Ovary (tissue), 3 donors: ENCODE results near the gene METTL13.

ENCODE experiments used
- EP300 ChIP-seq: sonication (generic); formaldehyde crosslinking; IDR thresholded peaks from one replicate; pipeline ENCODE4 v1.6.1; 2017; ENCODE audit warnings: antibody characterized with exemption
- POLR2A ChIP-seq: fragments of 450-650 bp; IDR thresholded peaks from one replicate; pipeline ENCODE4 v1.6.1; 2017; ENCODE audit warnings: antibody characterized with exemption, mild to moderate bottlenecking, moderate library complexity
- TF ChIP-seq, protein P1 (sequence below), 3 donors: fragments of 450-650 bp in 2 of 3; fragments of 200-600 bp in 1 of 3; IDR thresholded peaks; one replicate each; pipeline versions ENCODE4 v1.5.1 to v1.8.0; 2016 to 2022; ENCODE audit warnings: antibody characterized with exemption in 3 of 3, mild to moderate bottlenecking in 1 of 3
- donor health status: DM: no; HTN: no; CAD: no.

DNA sequence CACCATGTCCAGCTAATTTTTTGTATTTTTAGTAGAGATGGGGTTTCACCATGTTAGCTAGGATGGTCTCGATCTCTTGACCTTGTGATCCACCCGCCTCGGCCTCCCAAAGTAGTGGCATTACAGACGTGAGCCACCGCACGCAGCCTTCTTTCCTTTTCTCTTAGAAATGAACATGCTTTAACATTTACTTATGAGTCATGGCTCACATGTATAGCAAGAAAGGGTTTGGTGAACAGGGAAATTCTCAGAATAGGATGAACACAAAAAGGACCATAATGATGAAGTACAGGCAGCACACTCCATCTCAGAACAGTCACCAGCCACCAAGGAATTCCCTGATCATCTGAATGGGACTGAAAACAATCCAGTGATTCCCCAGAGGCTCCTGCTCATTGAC is 30.2 kb upstream of the METTL13 start:
- TF ChIP-seq EP300 (no peak), POLR2A (no peak)
- TF ChIP-seq, protein P1, sequence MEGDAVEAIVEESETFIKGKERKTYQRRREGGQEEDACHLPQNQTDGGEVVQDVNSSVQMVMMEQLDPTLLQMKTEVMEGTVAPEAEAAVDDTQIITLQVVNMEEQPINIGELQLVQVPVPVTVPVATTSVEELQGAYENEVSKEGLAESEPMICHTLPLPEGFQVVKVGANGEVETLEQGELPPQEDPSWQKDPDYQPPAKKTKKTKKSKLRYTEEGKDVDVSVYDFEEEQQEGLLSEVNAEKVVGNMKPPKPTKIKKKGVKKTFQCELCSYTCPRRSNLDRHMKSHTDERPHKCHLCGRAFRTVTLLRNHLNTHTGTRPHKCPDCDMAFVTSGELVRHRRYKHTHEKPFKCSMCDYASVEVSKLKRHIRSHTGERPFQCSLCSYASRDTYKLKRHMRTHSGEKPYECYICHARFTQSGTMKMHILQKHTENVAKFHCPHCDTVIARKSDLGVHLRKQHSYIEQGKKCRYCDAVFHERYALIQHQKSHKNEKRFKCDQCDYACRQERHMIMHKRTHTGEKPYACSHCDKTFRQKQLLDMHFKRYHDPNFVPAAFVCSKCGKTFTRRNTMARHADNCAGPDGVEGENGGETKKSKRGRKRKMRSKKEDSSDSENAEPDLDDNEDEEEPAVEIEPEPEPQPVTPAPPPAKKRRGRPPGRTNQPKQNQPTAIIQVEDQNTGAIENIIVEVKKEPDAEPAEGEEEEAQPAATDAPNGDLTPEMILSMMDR (IDR thresholded peaks at IDR 0.05): no peak
